Heart right ventricle (tissue), 16 donors: ENCODE results near the gene RPS19. TPM values are rescaled to one million over a fixed set of nuclear protein-coding genes. Genes with fewer than 3 reads are reported as not detected.
A peak's percentile ranks its signal among the peaks of the same experiment; 100 is the strongest.

Experiments used
- ATAC-seq, 8 donors: fragments of 200-7000 bp; cut with Tn5 transposase; one replicate each; pipeline ENCODE4 v1.9.1; 2020; ENCODE audit warnings: mild to moderate bottlenecking in 8 of 8, moderate library complexity in 8 of 8, moderate number of reproducible peaks in 1 of 8
- DNase-seq, 2 donors: peaks; one replicate each; pipeline ENCODE4 v3.0.0-alpha.2; 2020
- H3K27ac ChIP-seq, 10 donors: fragments of 200-600 bp; sonication (generic) in 2 of 10; one replicate each; pipeline versions ENCODE4 v1.5.0 to v1.8.0; 2020 to 2022; ENCODE audit warnings: mild to moderate bottlenecking in 3 of 10
- H3K27me3 ChIP-seq, 7 donors: fragments of 200-600 bp; one replicate each; pipeline ENCODE4 v1.8.0; 2021 to 2022; ENCODE audit warnings: mild to moderate bottlenecking in 2 of 7
- H3K36me3 ChIP-seq, 9 donors: fragments of 200-600 bp; sonication (generic) in 1 of 9; one replicate each; pipeline versions ENCODE4 v1.5.0 to v1.8.0; 2020 to 2022; ENCODE audit warnings: mild to moderate bottlenecking in 2 of 9
- H3K4me1 ChIP-seq, 9 donors: fragments of 200-600 bp; sonication (generic) in 1 of 9; one replicate each; pipeline versions ENCODE4 v1.5.0 to v1.8.0; 2020 to 2022; ENCODE audit warnings: mild to moderate bottlenecking in 4 of 9
- H3K4me3 ChIP-seq, 10 donors: fragments of 200-600 bp; sonication (generic) in 2 of 10; one replicate each; pipeline versions ENCODE4 v1.5.0 to v1.8.0; 2020 to 2022; ENCODE audit warnings: mild to moderate bottlenecking in 7 of 10, moderate library complexity in 2 of 10
- H3K9me3 ChIP-seq, 11 donors: fragments of 200-600 bp in 10 of 11; sonication (generic) in 2 of 11; one replicate each; pipeline versions ENCODE4 v1.5.0 to v1.8.0; 2013 to 2022; ENCODE audit warnings: mild to moderate bottlenecking in 2 of 11, control low read depth in 1 of 11, moderate library complexity in 1 of 11
- WGBS, 2 donors: extraction: QIAGEN DNeasy Blood & Tissue Kit; methylation state at CpG; one replicate each; pipeline ENCODE4 v1.1.7; 2013; ENCODE audit warnings: inconsistent platforms in 1 of 2; 5-methylcytosine and 5-hydroxymethylcytosine counted together
- intact Hi-C, 10 donors: fragments of 100-400 bp; cut with DNase I; formaldehyde crosslinking; loops; one replicate each; pipeline versions ENCODE4 v1.11.1 to v1.14.2; 2022
- polyA plus RNA-seq, 2 donors: library from polyadenylated mRNA; stranded (reverse); fragments of 200-250 nt; gene quantifications; one replicate each; pipeline ENCODE4 v1.2.3, GENCODE V29; 2013
- total RNA-seq, 10 donors: library from RNA; stranded (reverse); fragmentation: NEBNext Ultra II Directional in 3 of 10; extraction: Animal tissue kit (Norgen Biotek cat#: 25700) in 3 of 10; gene quantifications; one replicate each; pipeline versions ENCODE4 v1.2.1 to v1.2.4, GENCODE V29; 2021 to 2023
- TF ChIP-seq, protein P1 (sequence below), 9 donors: fragments of 200-600 bp; sonication (generic) in 2 of 9; IDR thresholded peaks; one replicate each; pipeline versions ENCODE4 v1.5.0 to v1.8.0; 2021 to 2022; ENCODE audit warnings: antibody characterized with exemption in 9 of 9, mild to moderate bottlenecking in 5 of 9, moderate library complexity in 1 of 9
- donor health status: Arrhythmogenic right ventricular cardiomyopathy.
- donor health status: ischemic (EF 13 %, LVEDD 7.1; RV severe dilation, severe dysfunction).
- donor health status: healthy with polysubstance abuse.
- donor health status: DM: no; HTN: yes; CAD: no.
- donor health status: DM: no; HTN: no; CAD: no.
- donor health status: ischemic (EF 25% LVEDD 6.9; RV normal size, moderate dysfunction).
- donor health status: ischemic (EF 25% LVEDD 5.7; RV mildly dilated, moderate dysfunction).
- donor health status: healthy.
- donor health status: DM: yes; HTN: yes; CAD: no.
- donor health status: Ischemic cardiomyopathy.
- donor health status: ischemic (EF 35%, LVEDD 5.7; RV mildly dilated, moderate dysfunction).
- donor health status: nonischemic (EF 11% LVEDD 7.7; RV severe dilation, severe dysfunction).
- donor health status: DM: yes; HTN: yes; CAD: no.
- donor health status: PGD.
- donor health status: ischemic (EF 29% LVEDD 5.4; RV normal size, mild dysfunction).
- donor health status: nonischemic (EF 23%, LVEDD 6.1; RV moderate dilation, normal function).

RPS19 gene
- total and polyA plus RNA-seq, 12 donors = 446 to 1,996 (median 596) TPM

DNA sequence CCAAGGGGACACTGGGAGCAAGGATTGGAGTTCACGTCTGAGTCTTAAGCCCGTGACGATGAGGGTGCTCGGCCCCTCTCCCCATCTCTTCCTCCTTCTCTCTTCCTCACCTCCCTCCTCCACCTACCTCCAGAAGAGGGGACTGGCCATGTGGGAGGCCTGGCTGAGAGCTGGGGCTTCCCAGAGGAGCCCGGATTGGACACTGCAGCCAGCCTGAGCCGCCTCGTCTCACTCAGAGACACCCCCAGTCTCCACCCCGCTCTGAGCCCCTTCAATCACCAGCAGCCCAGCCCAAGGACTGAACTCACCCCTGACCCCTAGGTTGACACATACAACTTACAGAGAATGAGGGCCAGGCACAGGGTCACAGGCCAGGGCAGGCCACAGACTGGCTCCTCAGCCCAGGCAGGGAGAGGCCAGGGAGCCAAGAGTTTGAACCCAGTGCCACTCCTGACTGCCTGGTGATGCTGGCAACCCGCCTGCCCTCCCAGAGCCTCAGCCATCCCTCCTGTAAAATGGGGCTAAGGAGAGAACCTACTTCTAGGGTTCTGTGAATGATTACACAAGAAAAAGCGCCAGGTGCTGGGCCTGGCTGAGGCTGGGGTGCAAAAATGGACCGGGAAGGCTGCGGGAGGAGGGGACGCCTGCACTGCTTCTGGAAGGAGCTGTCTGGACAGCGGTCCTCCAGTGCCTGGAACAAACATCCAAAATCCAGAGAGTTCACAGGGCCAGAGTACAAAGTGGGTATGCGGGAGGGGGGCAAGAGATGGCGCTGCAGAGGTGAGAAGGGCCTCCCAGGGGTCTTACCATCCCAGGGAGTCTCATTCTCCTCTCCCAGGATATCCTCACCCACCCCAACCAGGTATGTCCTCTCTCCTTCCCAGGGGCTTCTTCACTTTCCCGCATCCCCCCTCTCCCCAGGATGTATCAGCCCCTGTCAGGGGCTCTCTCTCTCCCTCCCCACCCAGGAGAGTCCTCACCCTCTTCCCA, 18.2 kb downstream of the RPS19 start:
- ATAC-seq (no peak), DNase-seq (no peak)
- H3K4me3 ChIP-seq = no peak overlapping the region
- 75 to 78% methylated on average over 17 of the region's 17 CpGs for WGBS, 2 donors
- H3K27ac ChIP-seq = peak overlapping the region in 1 of 10 donors; percentile 86
- no peaks in the 10 kb centered on the region for H3K36me3 ChIP-seq
- peaks cover under 1 to 64% (median 8%) of the 10 kb centered on the region in 9 donors for H3K4me1 ChIP-seq
- TF ChIP-seq, protein P1, sequence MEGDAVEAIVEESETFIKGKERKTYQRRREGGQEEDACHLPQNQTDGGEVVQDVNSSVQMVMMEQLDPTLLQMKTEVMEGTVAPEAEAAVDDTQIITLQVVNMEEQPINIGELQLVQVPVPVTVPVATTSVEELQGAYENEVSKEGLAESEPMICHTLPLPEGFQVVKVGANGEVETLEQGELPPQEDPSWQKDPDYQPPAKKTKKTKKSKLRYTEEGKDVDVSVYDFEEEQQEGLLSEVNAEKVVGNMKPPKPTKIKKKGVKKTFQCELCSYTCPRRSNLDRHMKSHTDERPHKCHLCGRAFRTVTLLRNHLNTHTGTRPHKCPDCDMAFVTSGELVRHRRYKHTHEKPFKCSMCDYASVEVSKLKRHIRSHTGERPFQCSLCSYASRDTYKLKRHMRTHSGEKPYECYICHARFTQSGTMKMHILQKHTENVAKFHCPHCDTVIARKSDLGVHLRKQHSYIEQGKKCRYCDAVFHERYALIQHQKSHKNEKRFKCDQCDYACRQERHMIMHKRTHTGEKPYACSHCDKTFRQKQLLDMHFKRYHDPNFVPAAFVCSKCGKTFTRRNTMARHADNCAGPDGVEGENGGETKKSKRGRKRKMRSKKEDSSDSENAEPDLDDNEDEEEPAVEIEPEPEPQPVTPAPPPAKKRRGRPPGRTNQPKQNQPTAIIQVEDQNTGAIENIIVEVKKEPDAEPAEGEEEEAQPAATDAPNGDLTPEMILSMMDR (IDR thresholded peaks at IDR 0.05) = no peak
- no peaks in the 10 kb centered on the region for H3K9me3 ChIP-seq
- H3K27me3 ChIP-seq = no peaks in the 10 kb centered on the region
- intact Hi-C loops = loop anchor here in 3 of 10 donors (5.0 to 10.0 kb wide), 2 partner anchors 57 to 59 kb away; no protein-coding TSS in a partner anchor

DNA sequence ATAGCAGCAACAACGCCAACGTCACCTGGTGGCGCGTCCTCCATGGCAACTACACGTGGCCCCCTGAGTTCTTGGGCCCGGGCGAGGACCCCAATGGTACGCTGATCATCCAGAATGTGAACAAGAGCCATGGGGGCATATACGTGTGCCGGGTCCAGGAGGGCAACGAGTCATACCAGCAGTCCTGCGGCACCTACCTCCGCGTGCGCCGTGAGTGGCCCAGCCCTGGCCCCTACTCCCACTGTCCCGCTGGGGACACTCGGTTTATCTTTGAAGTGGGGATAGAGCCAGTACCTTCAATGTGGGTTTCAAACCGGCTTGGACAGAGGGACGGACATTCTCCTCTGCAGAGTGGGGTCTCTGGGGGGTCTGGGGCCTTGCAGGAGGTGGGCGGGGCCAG, 19.0 kb downstream of the RPS19 start:
- TF ChIP-seq, protein P1 (IDR thresholded peaks at IDR 0.05) = no peak
- ATAC-seq (no peak), DNase-seq (no peak)
- intact Hi-C loops = loop anchor here in 3 of 10 donors (5.0 to 10.0 kb wide), 2 partner anchors 56 to 58 kb away; no protein-coding TSS in a partner anchor
- Histone ChIP-seq H3K27ac (no peak overlapping the region), H3K27me3 (no peaks in the 10 kb centered on the region), H3K4me3 (no peak overlapping the region), H3K4me1 (peaks cover 0 to 56% (median 5%) of the 10 kb centered on the region in 9 donors), H3K36me3 (no peaks in the 10 kb centered on the region), H3K9me3 (no peaks in the 10 kb centered on the region)
- WGBS, 2 donors = 85 to 87% methylated on average over 21 of the region's 21 CpGs

DNA sequence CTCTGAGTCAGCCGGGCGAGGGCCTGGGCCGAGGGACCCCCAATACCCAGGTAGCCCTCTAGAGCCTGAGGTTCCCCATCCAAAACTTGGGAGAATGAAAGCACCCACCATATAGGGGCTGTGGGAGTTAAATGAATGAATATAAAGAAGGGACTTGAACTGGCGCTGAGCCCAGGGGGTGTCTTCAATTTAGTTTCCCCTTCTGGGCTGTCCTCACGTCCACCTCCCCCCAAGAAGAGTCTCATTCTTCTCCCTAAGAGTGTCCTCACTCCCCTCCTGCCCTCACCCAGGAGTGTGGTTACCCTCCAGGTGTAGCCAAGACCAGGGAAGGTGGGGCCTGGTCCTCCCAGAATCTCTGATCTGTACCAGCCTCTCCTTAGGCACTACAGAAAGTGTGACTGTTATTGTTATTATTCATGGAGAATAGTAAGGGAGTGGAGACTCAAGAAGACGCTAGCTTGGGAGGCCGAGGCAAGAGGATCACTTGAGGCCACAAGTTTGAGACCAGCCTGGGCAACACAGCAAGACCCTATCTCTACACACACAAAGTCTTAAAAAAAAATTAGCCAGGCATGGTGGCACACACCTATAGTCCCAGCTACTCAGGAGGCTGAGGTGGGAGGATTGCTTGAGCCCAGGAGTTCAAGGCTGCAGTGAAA, 19.7 kb downstream of the RPS19 start:
- 80 to 81% methylated on average over 7 of the region's 7 CpGs for WGBS, 2 donors
- DNase-seq (no peak), ATAC-seq (no peak)
- TF ChIP-seq, protein P1 (IDR thresholded peaks at IDR 0.05) = no peak
- Histone ChIP-seq H3K4me3 (no peak overlapping the region), H3K27me3 (no peaks in the 10 kb centered on the region), H3K4me1 (peaks cover 4 to 53% (median 9%) of the 10 kb centered on the region in 9 donors), H3K36me3 (no peaks in the 10 kb centered on the region), H3K9me3 (no peaks in the 10 kb centered on the region), H3K27ac (no peak overlapping the region)
- intact Hi-C loops = loop anchor here in 5 of 10 donors (5.0 to 10.0 kb wide), 3 partner anchors 55 to 78 kb away; partner anchors contain the start of gene RABAC1 (in 2 of the 5)

DNA sequence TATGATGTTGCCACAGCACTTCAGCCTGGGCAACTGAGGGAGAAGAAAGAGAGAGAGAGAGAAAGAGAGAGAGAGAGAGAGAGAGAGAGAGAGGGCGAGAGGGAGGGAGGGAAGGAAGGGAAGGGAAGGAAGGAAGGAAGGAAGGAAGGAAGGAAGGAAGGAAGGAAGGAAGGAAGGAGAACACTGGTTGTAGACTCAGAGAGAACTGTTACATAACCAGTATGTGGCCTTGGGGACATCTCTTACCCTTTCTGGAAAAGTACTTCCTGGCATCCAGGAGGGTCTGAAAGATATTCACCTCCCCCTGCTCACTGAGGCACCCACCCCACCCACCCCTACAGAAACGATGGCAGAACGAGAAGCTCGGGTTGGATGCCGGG, 20.3 kb downstream of the RPS19 start:
- intact Hi-C loops = loop anchor here in 3 of 10 donors (5.0 to 10.0 kb wide), 2 partner anchors 54 to 77 kb away; partner anchors contain the start of gene RABAC1 (in 2 of the 3)
- H3K4me3 ChIP-seq = no peak overlapping the region
- 68 to 77% methylated on average over 4 to 5 of the region's 5 CpGs for WGBS, 2 donors
- H3K9me3 ChIP-seq = no peaks in the 10 kb centered on the region
- DNase-seq (no peak), ATAC-seq (no peak)
- H3K36me3 ChIP-seq = peaks cover 0 to 4% (median 0%) of the 10 kb centered on the region in 9 donors
- no peaks in the 10 kb centered on the region for H3K27me3 ChIP-seq
- TF ChIP-seq, protein P1 (IDR thresholded peaks at IDR 0.05) = no peak
- H3K27ac ChIP-seq = no peak overlapping the region
- peaks cover 9 to 53% (median 13%) of the 10 kb centered on the region in 9 donors for H3K4me1 ChIP-seq
